ENCODE data around the gene NTHL1.

DNA sequence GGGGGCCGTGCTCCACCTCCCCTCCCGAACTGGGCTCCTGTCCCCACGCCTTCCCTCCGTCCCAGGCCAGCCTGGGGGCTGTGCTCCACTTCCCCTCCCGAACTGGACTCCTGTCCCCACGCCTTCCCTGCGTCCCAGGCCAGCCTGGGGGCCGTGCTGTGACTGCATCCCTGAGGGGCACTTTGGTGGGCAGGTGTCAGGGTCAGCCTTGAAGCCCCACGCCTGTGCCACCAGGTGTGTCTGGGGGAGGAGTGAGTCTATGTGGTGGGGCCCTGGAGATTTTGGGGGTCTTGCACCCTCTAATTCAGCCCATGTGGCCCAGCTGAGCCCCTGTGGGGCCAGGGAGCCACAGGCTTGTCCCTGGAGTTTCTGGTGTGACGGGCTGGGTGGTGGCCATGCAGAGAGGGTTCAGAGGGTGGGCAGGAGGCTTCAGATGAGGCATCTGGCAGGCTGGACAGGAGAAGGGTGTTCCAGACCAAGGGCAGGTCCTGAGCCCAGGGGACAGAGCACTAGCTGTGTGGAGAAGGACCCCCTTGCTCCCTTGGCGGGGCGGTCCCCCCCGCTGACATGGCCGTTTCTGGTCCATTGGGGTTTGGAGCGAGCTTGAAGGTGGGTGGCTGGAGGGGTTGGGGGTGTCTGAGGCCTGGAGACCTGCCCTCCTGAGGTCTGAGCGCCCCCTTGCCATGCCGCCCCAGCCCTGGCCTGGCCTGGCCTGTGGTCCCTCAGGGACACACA lies 12.8 kb downstream of the NTHL1 start:
- TF ChIP-seq, protein P1, sequence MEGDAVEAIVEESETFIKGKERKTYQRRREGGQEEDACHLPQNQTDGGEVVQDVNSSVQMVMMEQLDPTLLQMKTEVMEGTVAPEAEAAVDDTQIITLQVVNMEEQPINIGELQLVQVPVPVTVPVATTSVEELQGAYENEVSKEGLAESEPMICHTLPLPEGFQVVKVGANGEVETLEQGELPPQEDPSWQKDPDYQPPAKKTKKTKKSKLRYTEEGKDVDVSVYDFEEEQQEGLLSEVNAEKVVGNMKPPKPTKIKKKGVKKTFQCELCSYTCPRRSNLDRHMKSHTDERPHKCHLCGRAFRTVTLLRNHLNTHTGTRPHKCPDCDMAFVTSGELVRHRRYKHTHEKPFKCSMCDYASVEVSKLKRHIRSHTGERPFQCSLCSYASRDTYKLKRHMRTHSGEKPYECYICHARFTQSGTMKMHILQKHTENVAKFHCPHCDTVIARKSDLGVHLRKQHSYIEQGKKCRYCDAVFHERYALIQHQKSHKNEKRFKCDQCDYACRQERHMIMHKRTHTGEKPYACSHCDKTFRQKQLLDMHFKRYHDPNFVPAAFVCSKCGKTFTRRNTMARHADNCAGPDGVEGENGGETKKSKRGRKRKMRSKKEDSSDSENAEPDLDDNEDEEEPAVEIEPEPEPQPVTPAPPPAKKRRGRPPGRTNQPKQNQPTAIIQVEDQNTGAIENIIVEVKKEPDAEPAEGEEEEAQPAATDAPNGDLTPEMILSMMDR (conservative IDR thresholded peaks at IDR 0.05) = no peak
- TF ChIP-seq ZFX (IDR thresholded peaks at IDR 0.05) = no peak
